ENCODE data around the gene SMIM22.

Gene SMIM22, protein sequence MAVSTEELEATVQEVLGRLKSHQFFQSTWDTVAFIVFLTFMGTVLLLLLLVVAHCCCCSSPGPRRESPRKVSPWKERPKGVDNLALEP

DNA sequence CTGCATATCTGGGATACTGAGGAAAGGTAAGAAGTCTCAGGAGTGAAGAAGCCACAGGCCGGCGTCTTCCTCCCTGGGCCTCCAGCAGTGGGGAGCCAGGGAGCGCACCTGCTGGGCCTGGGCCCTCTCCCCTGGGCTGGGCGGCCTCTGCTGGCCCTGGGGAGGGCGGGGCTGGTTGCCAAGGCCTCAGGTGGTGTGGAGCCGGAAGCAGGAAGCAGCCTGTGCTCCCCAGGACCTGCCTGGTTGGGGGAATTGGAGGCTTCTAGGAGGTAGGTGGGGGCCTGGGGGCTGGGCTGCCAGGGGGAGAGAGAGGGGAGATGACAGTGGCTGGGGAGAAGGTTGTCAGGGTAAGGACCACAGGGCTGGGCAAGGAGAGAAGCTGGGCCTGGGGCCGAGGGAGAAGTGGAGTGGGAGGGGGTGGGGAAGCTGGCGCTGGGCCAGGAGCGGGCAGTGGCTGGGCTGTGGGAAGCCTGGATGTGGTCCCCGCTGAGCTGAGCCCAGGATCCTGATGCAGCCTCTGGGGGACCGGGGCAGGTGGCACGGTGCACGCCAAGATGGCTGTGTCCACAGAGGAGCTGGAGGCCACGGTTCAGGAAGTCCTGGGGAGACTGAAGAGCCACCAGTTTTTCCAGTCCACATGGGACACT lies at the start of gene SMIM22:
SMIM22 (plus strand) TSS at position 189 of the 647 bp plus-strand sequence; CDS start at position 555, 366 bp downstream.
- DNase-seq, result no peak

DNA sequence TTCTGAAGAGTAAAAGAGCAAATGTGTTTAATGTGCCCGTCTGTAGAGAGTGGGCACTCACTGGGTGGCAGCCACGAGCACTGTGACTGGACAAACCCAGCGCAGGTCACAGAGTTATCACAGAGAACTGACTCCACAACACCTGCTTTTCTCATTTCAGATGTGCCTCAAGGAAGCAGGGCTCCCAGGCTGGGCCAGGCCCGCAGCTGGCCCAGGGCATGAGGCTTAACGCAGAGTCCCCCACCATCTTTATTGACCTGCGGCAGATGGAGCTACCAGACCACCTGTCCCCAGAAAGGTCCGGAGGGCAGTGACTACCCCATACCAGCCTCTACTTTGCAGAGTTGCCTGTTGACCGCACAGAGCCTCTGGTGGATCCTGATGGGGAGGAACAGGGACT lies 49.0 kb upstream of the SMIM22 start:
- no peak for DNase-seq

DNA sequence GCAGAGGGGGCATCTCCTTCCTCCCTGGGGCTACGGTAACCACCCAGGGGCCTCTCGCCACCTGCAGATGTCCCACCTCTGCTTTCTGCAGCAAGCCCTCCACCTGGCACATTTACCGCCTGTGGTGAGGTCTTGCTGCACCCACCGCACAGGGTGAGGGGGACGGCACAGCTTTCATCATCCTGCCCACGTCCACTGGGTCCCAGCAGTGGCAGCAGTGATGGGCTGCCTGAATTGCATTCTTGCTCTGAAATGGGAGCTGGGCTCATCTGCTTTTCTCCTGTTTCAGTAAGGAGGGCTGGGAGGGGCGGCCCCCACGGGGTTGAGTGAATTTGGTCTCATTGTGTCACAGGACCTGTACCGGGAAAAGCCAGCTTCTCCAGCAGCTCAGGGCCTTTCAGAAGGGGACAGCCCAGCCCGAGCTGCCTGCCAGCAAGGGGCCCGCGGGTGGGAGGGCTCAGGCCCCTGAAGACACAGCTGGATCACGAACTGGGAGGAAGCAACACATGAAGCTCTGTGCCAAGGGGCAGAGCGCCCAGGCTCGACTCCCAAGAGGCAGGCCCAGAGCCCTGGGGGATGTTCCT lies 48.1 kb upstream of the SMIM22 start:
- DNase-seq, result no peak

DNA sequence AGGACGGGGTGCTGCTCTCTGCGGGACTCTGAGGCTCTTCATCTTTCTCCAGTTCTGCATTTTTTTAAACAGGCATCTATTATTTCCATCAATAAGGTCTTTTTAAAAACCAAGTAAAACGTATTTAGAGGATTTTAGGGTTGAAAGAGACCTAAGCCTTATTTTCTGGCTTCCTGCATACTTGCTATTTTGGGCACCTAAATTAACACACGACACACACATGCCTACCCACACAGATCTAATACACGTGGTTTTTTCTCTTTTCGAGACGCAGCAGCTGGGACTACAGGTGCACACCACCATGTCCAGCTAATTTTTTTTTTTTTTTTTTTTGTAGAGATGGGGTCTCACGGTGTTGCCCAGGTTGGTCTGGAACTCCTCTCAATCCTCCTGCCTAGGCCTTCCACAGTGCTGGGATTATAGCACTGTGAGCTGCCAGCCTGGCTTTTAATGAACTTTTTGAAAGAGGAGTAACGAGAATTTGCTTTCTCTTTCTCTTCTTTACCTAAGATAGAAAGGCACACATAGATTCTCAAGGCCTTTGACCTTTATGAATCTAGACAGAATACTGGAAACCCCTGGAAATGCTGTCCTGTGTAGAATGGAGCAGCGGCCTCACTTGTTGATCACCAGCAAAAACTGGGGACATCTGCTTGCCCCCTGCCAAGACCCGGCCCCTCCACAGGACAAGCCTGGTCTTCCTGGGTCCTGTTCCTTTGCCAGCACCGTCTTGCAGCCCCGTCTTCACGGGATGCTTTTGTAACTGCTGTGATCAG lies 47.1 kb upstream of the SMIM22 start:
- no peak for DNase-seq

DNA sequence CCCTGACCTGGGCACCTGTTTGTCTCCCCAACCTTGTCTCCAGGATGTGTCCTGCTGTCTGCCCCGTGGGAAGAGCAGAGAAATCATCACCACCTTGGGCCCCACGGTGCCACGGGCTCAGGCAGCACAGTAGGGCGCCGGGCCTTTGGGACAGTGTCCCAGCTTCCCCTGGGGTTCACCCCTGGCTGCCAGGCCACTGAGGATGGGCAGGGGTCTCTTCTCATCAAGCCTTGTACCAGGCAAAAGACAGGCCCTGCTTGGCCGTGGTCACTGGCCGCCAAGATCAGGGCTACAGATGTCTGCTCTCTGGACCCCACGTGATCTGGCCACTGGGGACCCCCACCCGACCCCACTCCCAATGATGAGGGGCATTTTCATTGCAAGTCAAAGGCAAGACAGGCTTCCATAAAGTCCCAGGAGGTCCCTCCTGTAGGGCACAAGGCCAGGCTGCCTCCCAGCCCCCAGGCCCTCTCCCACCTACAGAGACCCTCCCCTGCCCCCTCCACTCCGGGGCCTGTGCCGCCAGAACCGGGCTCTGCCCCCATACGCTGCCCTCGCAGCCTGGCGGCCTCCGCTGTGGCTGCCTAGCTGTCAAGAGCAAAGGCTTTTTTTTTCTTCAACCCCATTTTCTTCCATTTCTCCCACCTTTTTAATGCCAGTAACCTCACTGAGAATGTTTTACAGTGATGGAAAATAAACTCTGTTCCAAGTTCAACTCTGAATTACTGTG lies 46.3 kb upstream of the SMIM22 start:
- no peak for DNase-seq

DNA sequence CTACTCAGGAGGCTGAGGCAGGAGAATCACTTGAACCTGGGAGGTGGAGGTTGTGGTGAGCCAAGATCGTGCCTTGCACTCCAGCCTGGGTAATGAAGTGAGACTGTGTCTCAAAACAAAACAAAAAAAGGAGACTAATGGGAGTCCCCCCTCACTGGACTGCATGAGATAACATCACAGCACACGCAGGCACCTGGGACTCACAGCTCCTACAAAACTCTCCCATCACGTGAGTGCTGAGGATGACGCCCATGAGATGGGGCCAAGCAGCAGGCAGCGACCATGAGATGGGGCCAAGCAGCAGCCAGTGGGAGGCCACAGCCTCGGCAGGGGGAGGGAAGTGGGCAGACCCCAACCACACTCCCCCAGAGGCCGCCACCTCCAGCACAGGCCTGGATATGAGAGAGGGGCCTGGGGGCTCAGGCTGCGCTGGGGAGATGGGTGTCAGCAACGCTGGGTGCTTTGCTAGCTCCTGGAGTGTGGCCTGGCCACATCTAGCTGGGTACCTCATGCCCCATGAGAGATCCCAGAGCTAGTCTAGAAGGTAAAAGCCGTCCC lies 45.4 kb upstream of the SMIM22 start:
- DNase-seq, result no peak

DNA sequence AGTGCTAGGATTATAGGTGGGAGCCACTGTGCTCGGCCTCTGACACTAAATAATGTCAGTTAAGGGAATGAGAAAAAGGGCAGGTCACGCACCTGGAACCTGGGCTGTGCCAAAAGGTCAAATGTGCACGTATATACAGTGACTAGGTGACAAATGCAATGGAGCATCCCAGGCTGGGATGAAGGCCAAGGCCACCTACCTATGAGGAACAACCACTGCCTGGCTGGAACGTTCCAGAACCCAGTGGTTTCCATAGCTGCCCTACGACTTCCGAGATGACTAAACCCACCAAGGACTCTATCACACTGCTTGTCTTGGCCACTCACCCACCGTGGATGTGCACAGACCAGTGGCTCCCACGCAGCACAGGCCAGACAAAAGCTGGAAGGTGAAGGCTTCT lies 44.3 kb upstream of the SMIM22 start:
- DNase-seq, result no peak

DNA sequence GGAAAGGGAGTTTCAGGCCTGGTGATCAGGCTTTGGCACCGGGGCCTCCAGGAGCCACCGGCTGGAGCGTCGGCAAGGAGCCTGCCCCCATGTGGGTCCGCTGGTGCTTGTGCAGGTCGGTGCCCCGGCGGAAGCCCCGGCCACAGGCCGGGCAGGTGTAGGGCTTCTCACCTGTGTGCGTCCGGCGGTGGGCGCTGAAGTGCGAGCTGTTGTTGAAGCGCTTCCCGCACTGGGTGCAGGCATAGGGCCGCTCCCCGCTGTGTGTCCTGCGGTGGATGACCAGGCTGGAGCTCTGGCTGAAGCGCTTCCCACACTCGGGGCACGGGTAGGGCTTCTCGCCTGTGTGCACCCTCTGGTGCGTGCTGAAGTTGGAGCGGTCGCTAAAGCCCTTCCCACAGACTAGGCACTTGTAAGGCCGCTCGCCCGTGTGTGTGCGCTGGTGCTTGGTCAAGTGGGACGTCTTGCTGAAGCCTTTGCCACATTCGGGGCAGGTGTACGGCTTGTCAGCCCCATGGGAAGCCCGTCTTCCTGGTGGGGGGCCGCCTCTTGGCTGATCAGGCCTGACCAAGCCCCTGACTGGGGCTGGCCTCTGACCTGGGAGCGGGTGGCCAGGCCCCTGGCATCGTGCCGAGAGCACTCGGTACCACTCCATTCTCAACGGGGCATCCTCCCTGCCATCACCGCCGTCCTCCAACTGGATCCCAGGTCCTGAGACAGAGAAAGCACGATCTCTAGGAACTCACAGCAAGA lies 42.6 kb upstream of the SMIM22 start:
- DNase-seq, result no peak

DNA sequence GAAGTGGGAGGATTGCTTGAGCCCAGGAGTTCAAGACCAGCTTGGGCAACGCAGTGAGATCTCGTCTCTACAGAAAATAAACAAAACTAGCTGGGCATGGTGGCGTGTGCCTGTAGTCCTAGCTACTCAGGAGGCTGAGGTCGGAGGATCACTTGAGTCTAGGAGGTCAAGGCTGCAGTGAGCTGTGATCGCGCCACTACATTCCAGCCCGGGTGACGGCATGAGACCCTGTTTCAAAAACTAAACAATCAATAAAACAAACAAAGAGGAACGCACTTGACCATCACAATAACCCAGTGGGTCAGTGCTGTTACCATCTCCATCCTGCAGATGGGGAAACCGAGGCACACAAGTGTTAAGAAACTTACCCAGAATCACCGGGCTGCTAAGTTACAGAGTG lies 41.9 kb upstream of the SMIM22 start:
- DNase-seq, result no peak

DNA sequence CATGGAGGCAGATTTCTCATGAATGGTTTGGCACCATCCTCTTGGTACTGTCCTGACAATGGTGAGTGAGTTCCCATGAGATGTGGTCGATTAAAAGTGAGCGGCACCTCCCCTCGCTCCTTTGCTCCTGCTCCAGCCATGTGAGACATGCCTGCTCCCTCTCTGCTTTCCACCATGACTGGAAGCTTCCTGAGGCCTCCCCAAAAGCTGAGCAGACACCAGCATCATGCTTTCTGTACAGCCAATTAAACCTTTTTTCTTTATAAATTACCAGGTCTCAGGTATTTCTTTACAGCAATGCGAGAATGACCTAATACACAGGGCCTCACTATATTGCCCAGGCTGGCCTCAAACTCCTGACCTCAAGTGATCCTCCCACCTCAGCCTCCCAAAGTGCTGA lies 40.3 kb upstream of the SMIM22 start:
- DNase-seq, result no peak

DNA sequence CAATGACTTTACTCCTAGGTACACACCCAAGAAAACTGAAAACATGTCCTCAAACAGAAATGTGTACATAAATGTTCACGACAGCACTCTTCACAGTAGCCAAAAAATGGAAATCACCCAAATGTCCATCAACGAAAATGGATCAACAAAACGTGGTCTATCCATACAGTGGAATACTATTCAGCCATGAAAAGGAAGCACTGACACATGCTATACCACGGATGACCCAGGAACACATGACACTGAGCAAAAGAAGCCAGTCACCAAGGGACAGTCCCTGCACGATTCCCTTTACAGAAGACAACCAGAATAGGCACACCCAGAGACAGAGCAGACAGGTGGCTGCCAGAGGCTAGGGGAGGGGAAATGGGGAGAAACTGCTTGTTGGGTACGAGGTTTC lies 39.5 kb upstream of the SMIM22 start:
- no peak for DNase-seq

DNA sequence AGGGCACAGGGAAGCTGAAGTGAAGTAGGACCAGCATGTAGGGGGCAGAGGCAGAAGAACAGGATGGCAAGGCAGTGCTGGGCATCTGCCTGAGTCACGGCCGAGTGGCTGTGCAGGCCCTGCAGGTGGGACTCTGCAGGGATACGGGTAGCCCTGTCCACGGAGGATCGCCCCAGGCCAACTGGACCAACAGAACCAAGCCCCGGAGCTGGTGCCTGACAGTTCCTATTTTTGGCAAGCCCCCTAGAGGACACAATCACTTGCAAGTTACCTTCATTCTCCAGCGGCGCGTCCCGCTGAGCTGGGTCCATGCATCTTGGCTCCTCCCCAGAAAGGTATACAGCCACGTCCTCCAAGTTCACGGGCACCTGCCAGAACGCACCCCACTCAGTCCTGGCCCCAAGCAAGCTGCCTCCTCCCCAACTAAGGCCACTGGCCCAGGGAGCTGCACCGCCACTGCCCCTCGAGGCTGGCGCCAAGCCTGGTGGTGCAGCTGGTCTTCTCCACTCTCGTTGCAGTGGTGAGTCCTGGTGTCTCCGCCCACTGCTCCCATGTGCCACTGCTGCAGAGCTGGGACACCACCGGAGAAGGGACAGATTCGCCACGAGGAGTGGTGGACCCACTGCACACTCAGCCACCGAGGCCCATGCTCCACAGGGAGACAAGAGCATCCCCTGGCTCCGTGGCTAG lies 34.8 kb upstream of the SMIM22 start:
- no peak for DNase-seq

DNA sequence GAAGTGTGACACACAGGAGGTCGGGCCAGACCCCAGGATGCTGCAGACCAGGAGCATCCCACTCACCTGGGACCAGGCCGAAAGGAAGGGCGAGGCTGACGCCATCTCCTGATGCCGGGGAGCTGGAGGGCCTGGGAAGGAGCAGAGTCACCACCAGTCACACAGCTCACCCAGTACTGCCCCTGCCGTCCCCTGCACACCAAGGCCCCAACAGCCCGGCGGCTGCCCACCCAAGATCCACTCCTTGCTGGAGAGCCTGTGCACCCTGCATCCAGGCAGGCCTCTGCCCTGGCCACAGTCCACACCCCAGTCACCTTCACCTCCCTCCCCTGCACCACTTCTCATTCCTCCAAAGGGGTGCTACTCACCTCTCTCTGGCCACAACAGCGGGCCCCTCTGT lies 33.0 kb upstream of the SMIM22 start:
- DNase-seq, result no peak

DNA sequence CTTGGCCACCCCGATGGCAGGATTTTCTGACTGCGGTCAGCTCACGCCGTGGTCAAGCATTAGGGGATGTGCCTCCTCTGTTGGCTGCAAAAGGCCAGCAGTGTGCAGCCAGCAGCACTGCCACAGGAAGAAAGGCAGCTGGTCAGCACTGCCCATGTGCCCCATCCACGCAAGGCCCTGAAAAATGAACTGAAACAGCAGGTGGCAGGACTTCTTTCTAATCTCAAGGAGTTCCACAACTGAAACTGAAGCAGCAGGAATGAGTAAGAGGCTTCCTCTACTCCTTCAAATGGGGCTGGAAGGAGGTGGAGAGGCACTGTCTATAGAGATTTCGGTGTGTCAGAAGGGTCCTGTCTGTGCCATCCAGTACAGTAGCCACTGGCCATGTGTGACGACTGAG lies 31.4 kb upstream of the SMIM22 start:
- no peak for DNase-seq

DNA sequence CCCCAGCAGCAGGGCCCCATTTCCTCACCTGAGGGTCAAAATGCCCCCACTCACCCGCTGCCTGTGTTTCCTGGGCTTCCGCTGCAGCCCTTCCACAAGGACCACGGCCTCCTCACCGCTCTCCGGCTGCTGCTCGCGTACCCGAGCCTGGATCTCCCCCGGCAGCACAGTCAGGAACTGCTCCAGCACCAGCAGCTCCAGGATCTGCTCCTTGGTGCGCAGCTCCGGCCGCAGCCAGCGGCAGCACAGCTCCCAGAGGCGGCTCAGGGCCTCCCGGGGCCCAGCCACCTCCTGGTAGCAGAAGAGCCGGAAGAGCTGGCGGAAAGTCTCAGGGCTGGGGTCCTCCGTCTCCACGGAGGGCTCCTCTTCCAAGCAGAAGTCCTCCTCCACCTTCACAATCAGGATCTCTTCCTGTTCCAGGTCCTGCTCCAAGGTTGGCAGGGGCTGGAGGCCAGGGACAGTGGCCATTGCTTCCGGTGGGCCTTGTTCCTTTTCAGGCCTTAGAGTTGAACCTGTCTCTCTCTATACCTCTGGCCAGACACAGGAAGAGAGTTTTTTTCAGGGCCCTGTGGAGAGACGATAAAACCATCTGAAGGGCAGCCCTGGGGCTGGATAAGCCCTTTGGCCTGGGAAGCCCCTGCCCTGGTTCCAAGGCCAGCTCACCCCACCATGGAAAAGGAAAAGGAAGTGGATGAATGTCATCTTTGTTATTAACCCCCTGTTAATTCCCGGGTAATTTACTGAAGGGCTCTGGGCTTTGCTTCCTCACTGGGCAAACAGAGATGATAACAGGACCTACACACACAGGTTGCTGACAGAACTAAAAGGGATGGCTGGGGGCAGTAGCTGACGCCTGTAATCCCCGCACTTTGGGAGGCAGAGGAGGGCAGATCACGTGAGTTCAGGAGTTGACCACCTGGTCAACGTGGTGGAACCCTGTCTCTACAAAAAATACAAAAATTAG lies 29.4 kb upstream of the SMIM22 start:
- no peak for DNase-seq

DNA sequence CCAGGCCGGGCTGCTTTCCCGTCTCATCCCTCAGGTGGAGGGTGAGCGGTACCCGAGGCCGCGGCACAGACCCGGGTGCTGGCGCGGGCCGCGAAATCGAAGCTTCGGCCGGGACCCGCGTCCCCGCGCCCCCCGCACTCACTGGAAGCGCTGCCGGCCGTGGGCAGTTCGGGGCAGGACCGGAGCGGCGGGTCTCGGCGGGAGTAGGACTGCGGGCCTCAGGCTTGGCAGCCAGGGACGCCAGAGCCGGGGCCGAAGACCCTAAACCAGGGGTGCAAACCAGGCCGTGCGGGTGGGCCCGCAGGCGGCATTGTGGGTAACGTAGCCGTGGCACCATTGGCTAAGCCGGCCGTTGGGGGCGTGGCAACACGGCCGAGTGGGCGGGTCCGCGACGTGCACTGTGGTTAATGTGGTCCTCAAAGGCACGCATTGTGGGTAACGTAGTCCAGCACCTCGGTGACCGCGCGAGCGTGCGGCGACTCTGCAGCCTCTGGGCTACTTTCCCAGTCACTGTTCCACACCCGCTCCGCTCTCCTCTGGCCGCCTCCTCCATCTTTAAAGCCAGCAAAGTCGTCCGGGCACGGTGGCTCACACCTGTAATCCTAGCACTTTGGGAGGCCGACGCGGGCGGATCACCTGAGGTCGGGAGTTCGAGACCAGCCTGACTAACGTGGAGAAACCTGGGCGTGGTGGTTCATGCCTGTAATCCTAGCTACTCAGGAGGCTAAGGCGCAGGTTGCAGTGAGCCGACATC lies 28.1 kb upstream of the SMIM22 start, which contains the start of gene ZNF500:
ZNF500 (minus strand) TSS at position 288 of the 754 bp plus-strand sequence. CDS start 1,184 bp downstream, outside the sequence.
- DNase-seq, result peak; percentile 97

DNA sequence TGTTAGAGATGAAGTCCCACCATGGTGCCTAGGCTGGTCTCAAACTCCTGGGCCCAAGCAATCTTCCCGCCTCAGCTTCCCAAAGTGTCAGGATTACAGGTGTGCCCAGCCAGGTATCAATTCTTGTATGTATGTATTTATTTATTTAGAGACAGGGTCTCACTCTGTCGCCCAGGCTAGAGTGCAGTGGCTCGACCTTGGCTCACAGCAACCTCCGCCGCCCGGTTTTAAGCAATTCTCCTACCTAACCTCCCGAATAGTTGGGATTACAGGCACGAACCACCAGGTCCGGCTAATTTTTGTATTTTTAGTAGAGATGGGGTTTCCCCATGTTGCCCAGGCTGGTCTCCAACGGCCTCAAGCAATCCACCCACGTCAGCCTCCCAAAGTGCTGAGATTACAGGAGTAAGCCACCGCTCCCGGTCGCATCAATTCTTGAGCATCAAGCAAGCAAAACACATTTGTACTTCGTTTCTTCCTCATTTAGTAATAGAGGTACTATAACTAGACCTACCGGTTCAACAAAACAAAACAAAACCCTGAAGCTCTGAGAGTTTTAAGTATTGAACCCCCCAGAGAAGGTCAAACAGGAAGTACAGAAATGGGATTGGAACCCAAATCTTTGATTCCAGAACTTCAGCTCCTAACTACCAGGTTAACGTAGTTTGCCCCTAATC lies 27.2 kb upstream of the SMIM22 start:
- DNase-seq, result peak; percentile 45

DNA sequence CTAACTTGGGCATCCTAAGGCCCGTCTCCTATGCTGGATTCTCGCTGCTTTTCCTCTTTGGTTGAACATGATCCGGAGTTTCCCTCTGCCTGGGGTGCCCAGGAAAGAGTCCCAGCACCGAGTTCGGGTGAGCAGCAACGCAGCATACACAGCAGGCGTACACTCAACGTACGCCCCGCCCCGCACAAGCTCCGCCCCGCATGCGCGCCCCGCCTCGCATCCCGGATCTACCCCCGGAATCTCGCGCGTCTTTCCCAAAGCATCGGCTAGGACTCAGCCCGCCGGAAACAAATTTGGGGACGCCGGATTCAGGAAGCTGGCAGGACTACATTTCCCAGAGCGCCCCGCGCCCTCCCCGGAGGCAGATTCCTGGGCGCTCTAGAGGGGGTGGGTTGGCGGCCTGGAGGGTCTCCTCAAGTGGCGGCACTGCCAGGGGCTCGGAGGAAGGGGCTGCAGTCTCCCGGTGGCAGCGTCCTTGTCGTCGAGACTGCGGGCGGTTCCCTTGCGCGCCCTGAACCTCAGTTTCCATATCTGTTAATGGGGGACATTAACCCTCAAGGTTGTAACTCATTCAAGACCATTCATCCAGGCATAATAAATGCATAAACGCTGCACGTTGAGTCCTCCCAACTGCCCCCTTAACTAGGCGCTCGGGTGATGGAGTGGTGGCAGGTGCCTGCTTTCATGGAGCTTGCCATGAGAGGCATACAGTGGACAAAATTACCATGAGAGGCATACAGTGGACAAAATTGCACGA lies 26.4 kb upstream of the SMIM22 start:
- DNase-seq, result peak; percentile 97

Measured in hematopoietic multipotent progenitor cell treated with erythropoietin and hydrocortisone succinate and interleukin-3 and kit ligand, for 6 days (in vitro differentiated cells).